ENCODE results near the gene SYCE3. TPM values are rescaled to one million over a fixed set of nuclear protein-coding genes. Genes with fewer than 3 reads are reported as not detected.

The SYCE3 gene
- total RNA-seq, 1 experiment from 2014 or later, result 1.3 TPM

- Histone ChIP-seq H3K27me3 (ENCODE audit: low read length) (no peaks in the 10 kb centered on the region), H4K20me1 (ENCODE audit: low read length) (no peaks in the 10 kb centered on the region; the same call in 1 of the 2 replicates), H2AFZ (ENCODE audit: low read length) (no peak overlapping the region), H3K4me1 (ENCODE audit: insufficient read depth, low read length) (peaks cover 6% of the 10 kb centered on the region; the same call in 1 of the 2 replicates), H3K9ac (ENCODE audit: low read length) (no peak overlapping the region), H3K36me3 (ENCODE audit: low read depth, low read length) (no peaks in the 10 kb centered on the region; the same call in 1 of the 2 replicates), H3K4me3 (ENCODE audit: low read length) (no peak overlapping the region), H3K79me2 (ENCODE audit: low read length) (peaks cover 23% of the 10 kb centered on the region), H3K9me3 (ENCODE audit: low read length) (no peaks in the 10 kb centered on the region), H3F3A (ENCODE audit: low read length, unreplicated experiment) (no peaks in the 10 kb centered on the region), H3K9me2 (replicated peaks; ENCODE audit: low read length) (no peaks in the 10 kb centered on the region), H3K4me2 (ENCODE audit: low read length) (no peak overlapping the region), H3K27ac (ENCODE audit: low read length) (no peak overlapping the region)
- intact Hi-C loops (cut with micrococcal nuclease), result no loop called here
- DNase-seq (no peak), ATAC-seq (no peak)
- no TSS peak for BruUV-seq (replicated peaks)
- ChIA-PET CTCF (no interaction called here), POLR2A (ENCODE audit: unreplicated experiment) (no interaction called here)
- TF ChIP-seq, protein P1, sequence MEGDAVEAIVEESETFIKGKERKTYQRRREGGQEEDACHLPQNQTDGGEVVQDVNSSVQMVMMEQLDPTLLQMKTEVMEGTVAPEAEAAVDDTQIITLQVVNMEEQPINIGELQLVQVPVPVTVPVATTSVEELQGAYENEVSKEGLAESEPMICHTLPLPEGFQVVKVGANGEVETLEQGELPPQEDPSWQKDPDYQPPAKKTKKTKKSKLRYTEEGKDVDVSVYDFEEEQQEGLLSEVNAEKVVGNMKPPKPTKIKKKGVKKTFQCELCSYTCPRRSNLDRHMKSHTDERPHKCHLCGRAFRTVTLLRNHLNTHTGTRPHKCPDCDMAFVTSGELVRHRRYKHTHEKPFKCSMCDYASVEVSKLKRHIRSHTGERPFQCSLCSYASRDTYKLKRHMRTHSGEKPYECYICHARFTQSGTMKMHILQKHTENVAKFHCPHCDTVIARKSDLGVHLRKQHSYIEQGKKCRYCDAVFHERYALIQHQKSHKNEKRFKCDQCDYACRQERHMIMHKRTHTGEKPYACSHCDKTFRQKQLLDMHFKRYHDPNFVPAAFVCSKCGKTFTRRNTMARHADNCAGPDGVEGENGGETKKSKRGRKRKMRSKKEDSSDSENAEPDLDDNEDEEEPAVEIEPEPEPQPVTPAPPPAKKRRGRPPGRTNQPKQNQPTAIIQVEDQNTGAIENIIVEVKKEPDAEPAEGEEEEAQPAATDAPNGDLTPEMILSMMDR (conservative IDR thresholded peaks at IDR 0.05; ENCODE audit: low read depth, low read length), result no peak
- TF ChIP-seq EZH2phosphoT487 (IDR thresholded peaks at IDR 0.05; ENCODE audit: borderline replicate concordance, low read length) (no peak), EZH2 (IDR thresholded peaks at IDR 0.05; ENCODE audit: low read length, unreplicated experiment) (no peak)
Observed at GRCh38 chr22:50519151-50519550, 43.6 kb downstream of the SYCE3 start.

DNA sequence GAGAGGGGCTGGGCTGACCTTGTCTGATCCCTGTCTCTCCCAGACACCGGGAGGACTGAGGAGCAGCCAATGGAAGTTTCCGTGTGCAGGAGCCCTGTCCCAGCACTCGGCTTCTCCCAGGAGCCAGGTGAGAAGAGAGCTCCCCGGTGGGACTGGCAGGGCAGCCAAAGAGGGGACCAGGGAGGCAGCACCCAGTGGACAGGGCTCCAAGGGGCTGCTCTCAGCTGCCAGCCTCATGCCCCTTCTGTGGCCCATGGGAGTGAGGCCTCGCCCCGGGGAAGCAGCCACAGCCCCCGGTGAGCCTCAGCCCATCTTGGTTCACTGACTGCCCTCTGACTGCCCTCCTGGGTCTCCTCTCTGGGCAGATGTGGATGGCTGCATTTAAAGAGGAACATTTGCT, 44.1 kb downstream of the SYCE3 start:
- Histone ChIP-seq H3K36me3 (ENCODE audit: low read depth, low read length) (no peaks in the 10 kb centered on the region; the same call in 1 of the 2 replicates), H3K79me2 (ENCODE audit: low read length) (peaks cover 23% of the 10 kb centered on the region), H3K4me3 (ENCODE audit: low read length) (no peak overlapping the region), H3K4me1 (ENCODE audit: insufficient read depth, low read length) (peaks cover under 1% of the 10 kb centered on the region; the same call in 1 of the 2 replicates), H3K27ac (ENCODE audit: low read length) (no peak overlapping the region), H3K4me2 (ENCODE audit: low read length) (no peak overlapping the region), H3K9me3 (ENCODE audit: low read length) (no peaks in the 10 kb centered on the region), H3K27me3 (ENCODE audit: low read length) (no peaks in the 10 kb centered on the region), H3F3A (ENCODE audit: low read length, unreplicated experiment) (no peaks in the 10 kb centered on the region), H2AFZ (ENCODE audit: low read length) (no peak overlapping the region), H4K20me1 (ENCODE audit: low read length) (no peaks in the 10 kb centered on the region; the same call in 1 of the 2 replicates), H3K9ac (ENCODE audit: low read length) (no peak overlapping the region), H3K9me2 (replicated peaks; ENCODE audit: low read length) (no peaks in the 10 kb centered on the region)
- intact Hi-C loops (cut with micrococcal nuclease), result no loop called here
- TF ChIP-seq, protein P1 (conservative IDR thresholded peaks at IDR 0.05; ENCODE audit: low read depth, low read length), result no peak
- TF ChIP-seq EZH2 (IDR thresholded peaks at IDR 0.05; ENCODE audit: low read length, unreplicated experiment) (no peak), EZH2phosphoT487 (IDR thresholded peaks at IDR 0.05; ENCODE audit: borderline replicate concordance, low read length) (no peak)
- no peak for ATAC-seq
- DNase-seq, result no peak
- CTCF ChIA-PET, result no interaction called here
- POLR2A ChIA-PET (ENCODE audit: unreplicated experiment), result no interaction called here
- BruUV-seq (replicated peaks), result no TSS peak

- Histone ChIP-seq H3K9ac (ENCODE audit: low read length) (no peak overlapping the region), H3K9me3 (ENCODE audit: low read length) (no peaks in the 10 kb centered on the region), H3K4me3 (ENCODE audit: low read length) (no peak overlapping the region), H2AFZ (ENCODE audit: low read length) (no peak overlapping the region), H4K20me1 (ENCODE audit: low read length) (no peaks in the 10 kb centered on the region), H3K27ac (ENCODE audit: low read length) (no peak overlapping the region), H3K36me3 (ENCODE audit: low read depth, low read length) (no peaks in the 10 kb centered on the region; the same call in 1 of the 2 replicates), H3K79me2 (ENCODE audit: low read length) (peaks cover 27% of the 10 kb centered on the region), H3K4me2 (ENCODE audit: low read length) (no peak overlapping the region), H3F3A (ENCODE audit: low read length, unreplicated experiment) (no peaks in the 10 kb centered on the region), H3K4me1 (ENCODE audit: insufficient read depth, low read length) (no peaks in the 10 kb centered on the region), H3K9me2 (replicated peaks; ENCODE audit: low read length) (no peaks in the 10 kb centered on the region), H3K27me3 (ENCODE audit: low read length) (no peaks in the 10 kb centered on the region)
- TF ChIP-seq, protein P1 (conservative IDR thresholded peaks at IDR 0.05; ENCODE audit: low read depth, low read length), result no peak
- TF ChIP-seq EZH2phosphoT487 (IDR thresholded peaks at IDR 0.05; ENCODE audit: borderline replicate concordance, low read length), result no peak
- no peak for TF ChIP-seq EZH2 (IDR thresholded peaks at IDR 0.05; ENCODE audit: low read length, unreplicated experiment)
- intact Hi-C loops (cut with micrococcal nuclease), result no loop called here
- no TSS peak for BruUV-seq (replicated peaks)
- CTCF ChIA-PET, result no interaction called here
- POLR2A ChIA-PET (ENCODE audit: unreplicated experiment), result no interaction called here
- DNase-seq (no peak), ATAC-seq (no peak)
Observed at GRCh38 chr22:50517495-50518260, 45.0 kb downstream of the SYCE3 start.
